ENCODE data around the gene ADGRG3. TPM values are rescaled to one million over a fixed set of nuclear protein-coding genes. Genes with fewer than 3 reads are reported as not detected.

ADGRG3 gene
- total RNA-seq, 1 experiment from 2014 or later = not detected

DNA sequence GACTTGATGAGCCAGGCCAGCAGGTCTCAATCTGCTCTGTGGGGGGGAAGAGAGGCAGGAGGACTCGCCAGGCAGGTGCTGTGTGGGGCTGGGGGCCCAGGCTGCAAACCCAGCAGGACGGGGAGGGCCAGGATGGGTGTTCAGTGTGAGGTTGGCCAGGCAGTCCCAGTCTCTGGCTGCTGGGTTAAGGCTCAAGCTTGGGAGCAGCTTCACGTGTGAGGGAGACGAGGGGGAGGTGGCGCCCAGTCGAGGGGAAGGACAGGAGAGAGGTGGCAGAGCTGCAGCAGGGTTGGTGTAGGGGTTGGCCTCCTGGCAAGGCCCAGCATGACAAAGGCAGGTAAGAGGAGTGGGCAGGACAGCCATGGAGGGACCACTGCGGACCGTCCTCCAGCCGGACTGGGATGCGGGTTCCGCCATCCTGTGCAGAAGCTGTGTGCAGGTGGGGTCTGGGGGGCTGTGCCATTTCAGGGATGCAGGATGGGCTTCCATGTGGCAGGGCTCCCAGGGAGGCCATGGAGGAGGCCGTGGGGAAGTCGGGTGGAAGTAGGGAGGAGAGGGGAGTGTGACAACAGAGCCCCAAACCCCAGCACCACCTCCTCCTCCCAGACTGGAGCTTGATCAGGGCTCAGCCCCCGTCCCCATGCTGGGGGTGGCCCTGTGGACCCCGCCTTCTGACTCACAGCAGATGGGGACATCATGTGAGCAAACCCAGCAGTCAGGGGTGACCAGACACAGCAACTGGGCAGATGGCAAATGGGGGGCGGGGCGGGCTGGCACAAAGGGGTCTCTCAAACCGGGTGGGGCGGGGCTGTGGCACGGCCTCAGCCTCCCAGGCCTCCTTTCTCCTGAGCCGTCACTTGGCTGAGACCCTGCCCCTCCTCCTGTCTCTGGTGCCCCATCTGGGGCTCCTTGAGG lies 36.9 kb upstream of the ADGRG3 start:
- Histone ChIP-seq H3K4me1 (ENCODE audit: control insufficient read depth in 1 of 2, insufficient read depth in 2 of 2, low read length in 2 of 2) (peaks cover 34 to 71% of the 10 kb centered on the region in 2 experiments), H2AFZ (ENCODE audit: low read depth, low read length, poor library complexity, severe bottlenecking) (no peak overlapping the region), H3K4me3 (replicated peaks in 1 of 2; ENCODE audit: low read depth in 1 of 2, low read length in 2 of 2) (no peak overlapping the region), H3K9ac (ENCODE audit: low read length) (no peak overlapping the region), H3K27me3 (ENCODE audit: insufficient read depth, low read length) (no peaks in the 10 kb centered on the region), H3K36me3 (ENCODE audit: control insufficient read depth in 1 of 2, insufficient read depth in 2 of 2, low read length in 2 of 2) (no peaks in the 10 kb centered on the region), H3K9me2 (ENCODE audit: insufficient read depth) (no peaks in the 10 kb centered on the region), H3K9me3 (ENCODE audit: control insufficient read depth in 1 of 2, insufficient read depth in 1 of 2, low read depth in 1 of 2, low read length in 2 of 2) (no peaks in the 10 kb centered on the region), H3K4me2 (ENCODE audit: low read length) (no peak overlapping the region), H3K79me2 (ENCODE audit: insufficient read depth, low read length) (no peaks in the 10 kb centered on the region), H3K27ac (ENCODE audit: low read depth, low read length) (no peak overlapping the region), H4K20me1 (ENCODE audit: insufficient read depth) (no peaks in the 10 kb centered on the region)
- POLR2A ChIA-PET = no interaction called here
- ATAC-seq (no peak), DNase-seq (ENCODE audit: low read depth, low spot score) (no peak)
- CTCF ChIA-PET = no interaction called here
- RAD21 ChIA-PET (ENCODE audit: low non-redundant PET in 1 of 2, low total read pairs in 2 of 2, uncharacterized antibody in 2 of 2, unreplicated experiment in 2 of 2) = interaction anchor here in 1 of 2 experiments (0.6 kb wide), 1 partner anchor 161 kb away, joined by 5 read pairs; no protein-coding TSS in a partner anchor
- TF ChIP-seq JUND (IDR thresholded peaks at IDR 0.05) (no peak), ELF1 (IDR thresholded peaks at IDR 0.05; ENCODE audit: borderline replicate concordance, low read depth) (no peak), EGR1 (IDR thresholded peaks at IDR 0.05; ENCODE audit: low read depth) (no peak), FOSL1 (IDR thresholded peaks at IDR 0.05; ENCODE audit: low read depth) (no peak), EZH2 (IDR thresholded peaks at IDR 0.05) (no peak), CBX3 (IDR thresholded peaks at IDR 0.05; ENCODE audit: low read depth) (no peak), MAX (IDR thresholded peaks at IDR 0.05) (no peak), POLR2A (IDR thresholded peaks at IDR 0.05; ENCODE audit: borderline replicate concordance, extremely low read depth, insufficient read depth, insufficient read length) (no peak), SRF (IDR thresholded peaks at IDR 0.05; ENCODE audit: low read depth) (no peak), SP1 (IDR thresholded peaks at IDR 0.05; ENCODE audit: low read depth) (no peak), CEBPB (IDR thresholded peaks at IDR 0.05; ENCODE audit: low read depth) (no peak), EZH2phosphoT487 (IDR thresholded peaks at IDR 0.05; ENCODE audit: borderline replicate concordance) (no peak), ZNF274 (IDR thresholded peaks at IDR 0.05; ENCODE audit: low read depth, low read length) (no peak)
- TF ChIP-seq, protein P1, sequence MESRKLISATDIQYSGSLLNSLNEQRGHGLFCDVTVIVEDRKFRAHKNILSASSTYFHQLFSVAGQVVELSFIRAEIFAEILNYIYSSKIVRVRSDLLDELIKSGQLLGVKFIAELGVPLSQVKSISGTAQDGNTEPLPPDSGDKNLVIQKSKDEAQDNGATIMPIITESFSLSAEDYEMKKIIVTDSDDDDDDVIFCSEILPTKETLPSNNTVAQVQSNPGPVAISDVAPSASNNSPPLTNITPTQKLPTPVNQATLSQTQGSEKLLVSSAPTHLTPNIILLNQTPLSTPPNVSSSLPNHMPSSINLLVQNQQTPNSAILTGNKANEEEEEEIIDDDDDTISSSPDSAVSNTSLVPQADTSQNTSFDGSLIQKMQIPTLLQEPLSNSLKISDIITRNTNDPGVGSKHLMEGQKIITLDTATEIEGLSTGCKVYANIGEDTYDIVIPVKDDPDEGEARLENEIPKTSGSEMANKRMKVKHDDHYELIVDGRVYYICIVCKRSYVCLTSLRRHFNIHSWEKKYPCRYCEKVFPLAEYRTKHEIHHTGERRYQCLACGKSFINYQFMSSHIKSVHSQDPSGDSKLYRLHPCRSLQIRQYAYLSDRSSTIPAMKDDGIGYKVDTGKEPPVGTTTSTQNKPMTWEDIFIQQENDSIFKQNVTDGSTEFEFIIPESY (IDR thresholded peaks at IDR 0.05; ENCODE audit: extremely low read depth, insufficient replicate concordance, low read length) = no peak
- BruUV-seq (replicated peaks) = no TSS peak
- intact Hi-C loops (cut with micrococcal nuclease) = no loop called here

All from HCT116 (cell line).